GM12891 (cell line): ENCODE data around the gene TOGARAM1.

ENCODE experiments used
- POLR2A ChIP-seq: IDR thresholded peaks from 2 replicates; pipeline ENCODE4 v1.6.1; 2011; ENCODE audit warnings: low read depth, low read length, control low read depth
- POLR2AphosphoS5 ChIP-seq: IDR thresholded peaks from 2 replicates; pipeline ENCODE4 v1.6.1; 2011; ENCODE audit warnings: low read depth, low read length, control low read depth

- no peak for TF ChIP-seq POLR2A
- TF ChIP-seq POLR2AphosphoS5, result no peak
These were observed 41.9 kb downstream of the TOGARAM1 start for GRCh38 chr14:45003924-45004323.
